Activated CD4-positive, alpha-beta T cell treated with anti-CD3 and anti-CD28 coated beads for 48 hours (primary cell): ENCODE data around the gene SPATA9.
"Not testable (repeated sequence)": the region's sequence is repeated elsewhere in the genome, so short reads cannot be mapped to it uniquely, and the experiment has no call there.

Source experiments
- DNase-seq: peaks from one replicate; pipeline ENCODE4 v3.0.0-alpha.2; 2020

SPATA9 gene

GRCh38 chr5:95672641-95673040, 10.2 kb downstream of the SPATA9 start:
- DNase-seq, result no peak

GRCh38 chr5:95671826-95672225, 11.0 kb downstream of the SPATA9 start:
- DNase-seq, result no peak

- DNase-seq, result no peak
These were observed 12.2 kb downstream of the SPATA9 start for GRCh38 chr5:95670568-95670967.

- DNase-seq, result no peak
These were observed 12.8 kb downstream of the SPATA9 start for GRCh38 chr5:95669985-95670384.

- DNase-seq, result no peak
These were observed 13.3 kb downstream of the SPATA9 start for GRCh38 chr5:95669540-95669939.

- no peak for DNase-seq
These were observed 14.1 kb downstream of the SPATA9 start for GRCh38 chr5:95668728-95669127.

GRCh38 chr5:95668216-95668615, 14.6 kb downstream of the SPATA9 start:
- no peak for DNase-seq

- DNase-seq, result no peak
These were observed 15.1 kb downstream of the SPATA9 start for GRCh38 chr5:95667678-95668077.

GRCh38 chr5:95667061-95667618, 15.7 kb downstream of the SPATA9 start:
- no peak for DNase-seq

GRCh38 chr5:95664204-95664786, 18.5 kb downstream of the SPATA9 start:
- DNase-seq, result peak; percentile 35

GRCh38 chr5:95662946-95663345, 19.8 kb downstream of the SPATA9 start:
- no peak for DNase-seq

GRCh38 chr5:95660060-95660459, 22.7 kb downstream of the SPATA9 start:
- no peak for DNase-seq

GRCh38 chr5:95655575-95655974, 27.2 kb downstream of the SPATA9 start:
- DNase-seq, result no peak

- DNase-seq, result no peak
These were observed 28.6 kb downstream of the SPATA9 start for GRCh38 chr5:95654196-95654595.

- no peak for DNase-seq
These were observed 29.9 kb downstream of the SPATA9 start for GRCh38 chr5:95652849-95653248.

- no peak for DNase-seq
These were observed 32.8 kb downstream of the SPATA9 start for GRCh38 chr5:95649842-95650620.

GRCh38 chr5:95649274-95649673, 33.5 kb downstream of the SPATA9 start:
- DNase-seq, result no peak

- DNase-seq, result no peak
These were observed 34.6 kb downstream of the SPATA9 start for GRCh38 chr5:95647886-95648860.

GRCh38 chr5:95646569-95647431, 36.0 kb downstream of the SPATA9 start, which contains the start of gene RFESD:
RFESD (plus strand) TSS chr5:95646777; CDS start chr5:95652272, 5,495 bp downstream.
- DNase-seq, result peak; percentile 98

- DNase-seq, result not testable (repeated sequence)
These were observed 36.6 kb downstream of the SPATA9 start for GRCh38 chr5:95646226-95646568.

- peak; percentile 54 for DNase-seq
These were observed 38.3 kb downstream of the SPATA9 start for GRCh38 chr5:95644351-95645042.
